OCI-LY7 (cell line): Measurements from ENCODE around the gene KIF1A. TPM values are rescaled to one million over a fixed set of nuclear protein-coding genes. Genes with fewer than 3 reads are reported as not detected.

ENCODE experiments used
- BruUV-seq: library from RNA; stranded (reverse); fragments of 400-500 nt; replicated peaks from 2 replicates; lab custom pipeline; 2021; lab: Mats Ljungman, UMichigan
- CTCF ChIA-PET: fragments of 300-600 bp; sonication (Branson Sonifier 250); formaldehyde crosslinking; loops from one replicate; lab custom pipeline; 2022; ENCODE audit warnings: antibody characterized with exemption; ENCODE audit not compliant: unreplicated experiment; lab: Charles Lee
- POLR2A ChIA-PET: fragments of 300-600 bp; sonication (Branson Sonifier 250); formaldehyde crosslinking; loops from one replicate; lab custom pipeline; 2022; ENCODE audit warnings: antibody characterized with exemption; lab: Charles Lee
- DNase-seq: peaks from one replicate; pipeline ENCODE4 v3.0.0-alpha.2; 2015; ENCODE audit warnings: low spot score
- H2AFZ ChIP-seq: fragments of 200-600 bp; sonication (generic), shearing (Covaris generic); 2 replicates; pipeline ENCODE4 v1.6.1; 2014; ENCODE audit warnings: mild to moderate bottlenecking, antibody characterized with exemption, low read length, moderate library complexity
- H3K27ac ChIP-seq: fragments of 200-600 bp; sonication (generic); 2 replicates; pipeline ENCODE4 v1.5.1; 2014; ENCODE audit warnings: mixed run types, low read depth, mild to moderate bottlenecking, moderate library complexity, low read length, inconsistent platforms; ENCODE audit not compliant: poor library complexity, severe bottlenecking
- H3K36me3 ChIP-seq: fragments of 200-600 bp; sonication (generic); 2 replicates; pipeline ENCODE4 v1.6.1; 2014; ENCODE audit warnings: mild to moderate bottlenecking, antibody characterized with exemption, low read length, moderate library complexity, mixed read lengths; ENCODE audit not compliant: insufficient read depth
- H3K4me1 ChIP-seq: fragments of 200-600 bp; sonication (generic); 2 replicates; pipeline ENCODE4 v1.5.1; 2014; ENCODE audit warnings: mild to moderate bottlenecking, low read length; ENCODE audit not compliant: insufficient read depth, poor library complexity, severe bottlenecking
- H3K4me2 ChIP-seq: fragments of 200-600 bp; sonication (generic); 2 replicates; pipeline ENCODE4 v1.6.1; 2014; ENCODE audit warnings: mild to moderate bottlenecking, low read length
- H3K4me3 ChIP-seq: fragments of 200-600 bp; sonication (generic); 2 replicates; pipeline ENCODE4 v1.5.1; 2014; ENCODE audit warnings: mild to moderate bottlenecking, low read depth, low read length; ENCODE audit not compliant: poor library complexity, severe bottlenecking
- H3K79me2 ChIP-seq: fragments of 200-600 bp; sonication (generic); 2 replicates; pipeline ENCODE4 v1.6.1; 2016; ENCODE audit warnings: low read depth, mild to moderate bottlenecking, low read length, moderate library complexity, mixed read lengths; ENCODE audit not compliant: insufficient read depth
- H3K9me2 ChIP-seq: fragments of 200-600 bp; sonication (generic); 2 replicates; pipeline ENCODE4 v1.6.1; 2016; ENCODE audit warnings: mild to moderate bottlenecking, low read length, mixed read lengths; ENCODE audit not compliant: insufficient read depth
- H3K9me3 ChIP-seq: fragments of 200-600 bp; sonication (generic); 2 replicates; pipeline ENCODE4 v1.6.1; 2014; ENCODE audit warnings: mild to moderate bottlenecking, mixed run types, low read length, mixed read lengths
- H4K20me1 ChIP-seq: fragments of 200-600 bp; sonication (generic); 2 replicates; pipeline ENCODE4 v1.6.1; 2014; ENCODE audit warnings: mild to moderate bottlenecking, antibody characterized with exemption, low read length, moderate library complexity, mixed read lengths; ENCODE audit not compliant: insufficient read depth
- CTCF ChIP-seq: fragments of 200-600 bp; sonication (generic); conservative IDR thresholded peaks from 2 replicates; pipeline ENCODE4 v1.5.1; 2014; ENCODE audit warnings: mild to moderate bottlenecking, antibody characterized with exemption, low read length, moderate library complexity, mixed read lengths
- EZH2phosphoT487 ChIP-seq: fragments of 200-600 bp; sonication (generic); IDR thresholded peaks from 2 replicates; pipeline ENCODE4 v1.6.1; 2018; ENCODE audit warnings: low read depth, borderline replicate concordance, mild to moderate bottlenecking, mixed run types, antibody characterized with exemption, low read length, moderate library complexity, mixed read lengths
- intact Hi-C: fragments of 100-400 bp; cut with micrococcal nuclease; formaldehyde crosslinking; loops from one replicate; pipeline ENCODE4 v1.10.0; 2022; ENCODE audit not compliant: unreplicated experiment
- total RNA-seq, 2 experiments: library from RNA; depleted of rRNA in 1 of 2; stranded (reverse); fragments of >200 nt in 1 of 2; shearing (Covaris generic) in 1 of 2; gene quantifications; 2 replicates each; pipeline ENCODE4 v1.2.3, GENCODE V29; 2014 to 2022

Gene KIF1A
- total RNA-seq, 2 experiments from 2014 or later, result not detected

- BruUV-seq, result no TSS peak
- Histone ChIP-seq H3K9me3 (no peaks in the 10 kb centered on the region), H3K9me2 (no peaks in the 10 kb centered on the region), H2AFZ (no peak overlapping the region), H3K4me1 (no peaks in the 10 kb centered on the region), H4K20me1 (no peaks in the 10 kb centered on the region), H3K4me3 (no peak overlapping the region), H3K79me2 (no peaks in the 10 kb centered on the region), H3K27ac (no peak overlapping the region), H3K36me3 (no peaks in the 10 kb centered on the region), H3K4me2 (no peak overlapping the region)
- POLR2A ChIA-PET, result no interaction called here
- CTCF ChIA-PET, result interaction anchor here (0.6 kb wide), 1 partner anchor 58 kb away, joined by 3 read pairs; no protein-coding TSS in a partner anchor
- intact Hi-C loops, result no loop called here
- no peak for DNase-seq
- TF ChIP-seq EZH2phosphoT487 (no peak), CTCF (no peak)
Observed at GRCh38 chr2:240789051-240789453, 31.0 kb downstream of the KIF1A start.

- DNase-seq, result no peak
- Histone ChIP-seq H3K9me2 (no peaks in the 10 kb centered on the region), H3K4me2 (no peak overlapping the region), H3K79me2 (no peaks in the 10 kb centered on the region), H3K27ac (no peak overlapping the region), H3K9me3 (no peaks in the 10 kb centered on the region), H3K36me3 (no peaks in the 10 kb centered on the region), H3K4me3 (no peak overlapping the region), H4K20me1 (no peaks in the 10 kb centered on the region), H3K4me1 (no peaks in the 10 kb centered on the region), H2AFZ (no peak overlapping the region)
- no peak for TF ChIP-seq EZH2phosphoT487
- no peak for TF ChIP-seq CTCF
- POLR2A ChIA-PET, result no interaction called here
- CTCF ChIA-PET, result no interaction called here
- no TSS peak for BruUV-seq
- intact Hi-C loops, result no loop called here
Observed at GRCh38 chr2:240788482-240788881, 31.5 kb downstream of the KIF1A start.

- Histone ChIP-seq H3K79me2 (no peaks in the 10 kb centered on the region), H3K4me2 (no peak overlapping the region), H3K36me3 (no peaks in the 10 kb centered on the region), H3K4me3 (no peak overlapping the region), H3K9me3 (no peaks in the 10 kb centered on the region), H3K9me2 (no peaks in the 10 kb centered on the region), H3K27ac (no peak overlapping the region), H3K4me1 (no peaks in the 10 kb centered on the region), H2AFZ (no peak overlapping the region), H4K20me1 (no peaks in the 10 kb centered on the region)
- TF ChIP-seq EZH2phosphoT487 (no peak), CTCF (no peak)
- POLR2A ChIA-PET, result no interaction called here
- intact Hi-C loops, result no loop called here
- no peak for DNase-seq
- no TSS peak for BruUV-seq
- CTCF ChIA-PET, result no interaction called here
Observed at GRCh38 chr2:240787521-240788472, 32.2 kb downstream of the KIF1A start.
